ENCODE measurements around the gene TEX44.

TEX44 gene

GRCh38 chr2:231592636-231593145 lies at the start of gene TEX44:
Gene TEX44, plus strand, starts transcription at chr2:231592864. Its CDS starts 88 bp downstream, at chr2:231592952.
- H3K27ac ChIP-seq, result no peak within 1 kb of the TSS
- TF ChIP-seq CTCF (conservative IDR thresholded peaks at IDR 0.05), result no peak

- TF ChIP-seq CTCF (conservative IDR thresholded peaks at IDR 0.05), result no peak
- H3K27ac ChIP-seq, result no peak overlapping the region
Measured at GRCh38 chr2:231545105-231545902, 47.4 kb upstream of the TEX44 start.

GRCh38 chr2:231546014-231546715 lies 46.5 kb upstream of the TEX44 start:
- TF ChIP-seq CTCF (conservative IDR thresholded peaks at IDR 0.05), result no peak
- H3K27ac ChIP-seq, result no peak overlapping the region

- H3K27ac ChIP-seq, result no peak overlapping the region
- TF ChIP-seq CTCF (conservative IDR thresholded peaks at IDR 0.05), result no peak
Measured at GRCh38 chr2:231547315-231548110, 45.2 kb upstream of the TEX44 start.

GRCh38 chr2:231548752-231549151 lies 43.9 kb upstream of the TEX44 start:
- no peak overlapping the region for H3K27ac ChIP-seq
- TF ChIP-seq CTCF (conservative IDR thresholded peaks at IDR 0.05), result no peak

GRCh38 chr2:231549446-231550239 lies 43.0 kb upstream of the TEX44 start:
- no peak for TF ChIP-seq CTCF (conservative IDR thresholded peaks at IDR 0.05)
- H3K27ac ChIP-seq, result no peak overlapping the region
